Astrocyte (in vitro differentiated cells and primary cell): ENCODE results near the gene GBGT1. TPM values are rescaled to one million over a fixed set of nuclear protein-coding genes. Genes with fewer than 3 reads are reported as not detected.

ENCODE experiments used
- DNase-seq: peaks from one replicate; pipeline ENCODE4 v3.0.0-alpha.2; 2010; ENCODE audit warnings: low read depth
- FAIRE-seq: peaks from 2 replicates; lab custom pipeline; 2011; peaks lifted over from hg19 to GRCh38; lab: Jason Lieb, UNC
- H2AFZ ChIP-seq: 2 replicates; pipeline ENCODE4 v1.6.0; 2012; ENCODE audit warnings: low read depth, low read length, inconsistent platforms
- H3K27ac ChIP-seq: 2 replicates; pipeline ENCODE4 v1.5.1; 2011; ENCODE audit warnings: low read depth, low read length, inconsistent platforms
- H3K27me3 ChIP-seq: 2 replicates; pipeline ENCODE4 v1.6.0; 2011; ENCODE audit warnings: low read length, inconsistent platforms; ENCODE audit not compliant: insufficient read depth
- H3K36me3 ChIP-seq: 2 replicates; pipeline ENCODE4 v1.5.1; 2011; ENCODE audit warnings: low read length, inconsistent platforms; ENCODE audit not compliant: insufficient read depth
- H3K4me1 ChIP-seq: 2 replicates; pipeline ENCODE4 v1.5.1; 2011; ENCODE audit warnings: low read length, inconsistent platforms; ENCODE audit not compliant: insufficient read depth
- H3K4me2 ChIP-seq: 2 replicates; pipeline ENCODE4 v1.6.0; 2012; ENCODE audit warnings: low read length, inconsistent platforms
- H3K4me3 ChIP-seq: 2 replicates; pipeline ENCODE4 v1.5.1; 2011; ENCODE audit warnings: low read depth, mild to moderate bottlenecking, low read length, inconsistent platforms; ENCODE audit not compliant: insufficient read depth
- H3K79me2 ChIP-seq: 2 replicates; pipeline ENCODE4 v1.6.0; 2012; ENCODE audit warnings: mild to moderate bottlenecking, low read length, inconsistent platforms; ENCODE audit not compliant: insufficient read depth
- H3K9ac ChIP-seq: 2 replicates; pipeline ENCODE4 v1.6.0; 2012; ENCODE audit warnings: mild to moderate bottlenecking, low read length, inconsistent platforms
- H3K9me3 ChIP-seq: 2 replicates; pipeline ENCODE4 v1.5.1; 2012; ENCODE audit warnings: low read depth, mild to moderate bottlenecking, low read length, inconsistent platforms; ENCODE audit not compliant: insufficient read depth
- H4K20me1 ChIP-seq: 2 replicates; pipeline ENCODE4 v1.6.0; 2012; ENCODE audit warnings: low read length, inconsistent platforms; ENCODE audit not compliant: insufficient read depth
- H3K27ac Mint-ChIP-seq: one replicate; pipeline ENCODE4 v1.8.0; 2021; ENCODE audit warnings: mild to moderate bottlenecking, mixed read lengths; ENCODE audit not compliant: unreplicated experiment
- H3K27me3 Mint-ChIP-seq: one replicate; pipeline ENCODE4 v1.8.0; 2021; ENCODE audit warnings: low read depth, mixed read lengths; ENCODE audit not compliant: unreplicated experiment
- H3K36me3 Mint-ChIP-seq: one replicate; pipeline ENCODE4 v1.8.0; 2021; ENCODE audit warnings: low read depth, mixed read lengths; ENCODE audit not compliant: unreplicated experiment
- H3K4me1 Mint-ChIP-seq: one replicate; pipeline ENCODE4 v1.8.0; 2021; ENCODE audit warnings: low read depth, mixed read lengths; ENCODE audit not compliant: unreplicated experiment
- H3K4me3 Mint-ChIP-seq: one replicate; pipeline ENCODE4 v1.8.0; 2021; ENCODE audit warnings: mild to moderate bottlenecking, moderate library complexity, mixed read lengths; ENCODE audit not compliant: unreplicated experiment
- H3K9me3 Mint-ChIP-seq: one replicate; pipeline ENCODE4 v1.8.0; 2021; ENCODE audit warnings: mild to moderate bottlenecking, mixed read lengths; ENCODE audit not compliant: unreplicated experiment
- EZH2 ChIP-seq: IDR thresholded peaks from 2 replicates; pipeline ENCODE4 v1.6.1; 2012; ENCODE audit warnings: mild to moderate bottlenecking, low read length, inconsistent platforms; ENCODE audit not compliant: insufficient read depth
- total RNA-seq: library from RNA; stranded (reverse); gene quantifications from 2 replicates; pipeline ENCODE4 v1.2.1, GENCODE V29; 2021
- TF ChIP-seq, protein P1 (sequence below): IDR thresholded peaks from 2 replicates; pipeline ENCODE4 v1.5.1; 2011; ENCODE audit warnings: low read depth, mild to moderate bottlenecking, inconsistent platforms, low read length, moderate library complexity; ENCODE audit not compliant: insufficient read depth

Gene GBGT1
- total RNA-seq, 1 donor from 2014 or later: 8.5 TPM

DNA sequence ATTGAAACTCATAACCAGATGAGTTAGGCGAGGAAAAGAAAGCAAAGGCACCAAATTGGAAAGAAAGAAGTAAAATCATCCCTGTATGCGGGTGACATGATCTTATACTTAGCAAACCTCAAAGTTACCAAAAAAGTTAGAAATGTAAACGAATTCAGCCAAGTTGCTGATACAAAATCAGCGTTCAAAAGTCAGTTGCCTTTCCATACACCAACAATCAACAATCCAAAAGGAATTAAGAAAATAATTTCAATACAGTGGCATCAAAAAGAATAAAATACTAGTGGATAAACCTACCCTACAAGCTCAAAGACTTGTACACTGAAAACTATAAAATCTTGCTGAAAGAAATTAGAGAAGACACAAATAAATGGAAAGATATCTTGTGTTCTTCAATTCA, 30.9 kb upstream of the GBGT1 start:
- H4K20me1 ChIP-seq: no peaks in the 10 kb centered on the region
- H3K27me3 Mint-ChIP-seq: peaks cover 27% of the 10 kb centered on the region
- H3K4me1 ChIP-seq: no peaks in the 10 kb centered on the region
- FAIRE-seq (no peak), DNase-seq (no peak)
- no peak overlapping the region for H2AFZ ChIP-seq
- H3K4me2 ChIP-seq: no peak overlapping the region
- no peaks in the 10 kb centered on the region for H3K9me3 ChIP-seq
- no peak overlapping the region for H3K27ac Mint-ChIP-seq
- H3K36me3 ChIP-seq: no peaks in the 10 kb centered on the region
- H3K9me3 Mint-ChIP-seq: peaks cover 3% of the 10 kb centered on the region
- TF ChIP-seq, protein P1, sequence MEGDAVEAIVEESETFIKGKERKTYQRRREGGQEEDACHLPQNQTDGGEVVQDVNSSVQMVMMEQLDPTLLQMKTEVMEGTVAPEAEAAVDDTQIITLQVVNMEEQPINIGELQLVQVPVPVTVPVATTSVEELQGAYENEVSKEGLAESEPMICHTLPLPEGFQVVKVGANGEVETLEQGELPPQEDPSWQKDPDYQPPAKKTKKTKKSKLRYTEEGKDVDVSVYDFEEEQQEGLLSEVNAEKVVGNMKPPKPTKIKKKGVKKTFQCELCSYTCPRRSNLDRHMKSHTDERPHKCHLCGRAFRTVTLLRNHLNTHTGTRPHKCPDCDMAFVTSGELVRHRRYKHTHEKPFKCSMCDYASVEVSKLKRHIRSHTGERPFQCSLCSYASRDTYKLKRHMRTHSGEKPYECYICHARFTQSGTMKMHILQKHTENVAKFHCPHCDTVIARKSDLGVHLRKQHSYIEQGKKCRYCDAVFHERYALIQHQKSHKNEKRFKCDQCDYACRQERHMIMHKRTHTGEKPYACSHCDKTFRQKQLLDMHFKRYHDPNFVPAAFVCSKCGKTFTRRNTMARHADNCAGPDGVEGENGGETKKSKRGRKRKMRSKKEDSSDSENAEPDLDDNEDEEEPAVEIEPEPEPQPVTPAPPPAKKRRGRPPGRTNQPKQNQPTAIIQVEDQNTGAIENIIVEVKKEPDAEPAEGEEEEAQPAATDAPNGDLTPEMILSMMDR: no peak
- TF ChIP-seq EZH2: no peak
- H3K4me3 Mint-ChIP-seq: no peak overlapping the region
- H3K27me3 ChIP-seq: peaks cover 2% of the 10 kb centered on the region
- no peaks in the 10 kb centered on the region for H3K4me1 Mint-ChIP-seq
- H3K4me3 ChIP-seq: no peak overlapping the region
- no peak overlapping the region for H3K27ac ChIP-seq
- H3K9ac ChIP-seq: no peak overlapping the region
- no peaks in the 10 kb centered on the region for H3K36me3 Mint-ChIP-seq
- H3K79me2 ChIP-seq: no peaks in the 10 kb centered on the region

DNA sequence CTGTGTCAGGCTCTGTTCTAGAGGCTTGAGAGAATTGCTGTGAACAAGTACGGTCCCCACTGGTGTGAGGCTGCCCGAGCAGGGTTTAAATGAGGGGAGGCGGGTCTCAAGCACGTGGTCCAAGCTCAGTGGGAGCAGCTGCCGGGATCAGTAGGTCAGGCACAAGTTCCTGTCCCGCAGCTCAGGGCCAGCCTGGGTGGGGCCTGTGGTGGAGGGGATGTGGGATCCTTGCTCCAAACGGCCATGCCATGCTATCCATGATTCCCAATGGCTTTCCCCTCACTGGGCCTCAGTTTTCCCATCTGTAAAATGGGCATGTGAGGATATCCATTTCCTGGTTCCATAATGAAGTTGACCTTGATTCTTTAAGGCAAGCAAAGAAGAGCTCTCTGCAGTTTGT, 28.3 kb upstream of the GBGT1 start:
- Mint-ChIP-seq H3K27me3 (peaks cover 38% of the 10 kb centered on the region), H3K4me1 (no peaks in the 10 kb centered on the region), H3K9me3 (peaks cover 6% of the 10 kb centered on the region), H3K36me3 (no peaks in the 10 kb centered on the region), H3K4me3 (no peak overlapping the region), H3K27ac (no peak overlapping the region)
- H3K4me2 ChIP-seq: no peak overlapping the region
- no peaks in the 10 kb centered on the region for H3K9me3 ChIP-seq
- no peaks in the 10 kb centered on the region for H3K4me1 ChIP-seq
- no peaks in the 10 kb centered on the region for H3K36me3 ChIP-seq
- no peaks in the 10 kb centered on the region for H3K79me2 ChIP-seq
- no peaks in the 10 kb centered on the region for H4K20me1 ChIP-seq
- H3K27ac ChIP-seq: no peak overlapping the region
- TF ChIP-seq EZH2: no peak
- TF ChIP-seq, protein P1: no peak
- DNase-seq (no peak), FAIRE-seq (no peak)
- H3K27me3 ChIP-seq: peaks cover 23% of the 10 kb centered on the region
- no peak overlapping the region for H2AFZ ChIP-seq
- H3K9ac ChIP-seq: no peak overlapping the region
- no peak overlapping the region for H3K4me3 ChIP-seq

DNA sequence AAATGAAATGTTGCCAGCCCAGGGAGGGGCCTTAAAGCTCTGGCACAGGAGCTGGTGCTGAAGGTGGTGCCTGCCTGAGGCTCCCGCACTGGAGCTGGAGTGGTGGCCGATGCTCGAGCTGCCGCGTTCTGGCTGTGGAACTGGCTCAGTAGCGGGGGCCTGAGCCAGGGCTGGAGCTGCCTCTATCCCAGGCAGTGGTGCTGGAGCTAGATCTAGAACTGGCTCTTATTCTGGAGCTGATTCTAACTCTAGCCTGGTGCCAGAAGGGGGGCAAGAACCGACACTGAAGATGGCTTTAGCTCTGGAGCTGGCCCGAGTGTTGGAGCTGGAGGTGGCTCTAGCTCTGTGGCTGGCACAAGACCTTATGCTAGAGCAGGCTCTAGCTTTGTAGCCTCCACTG, 26.1 kb upstream of the GBGT1 start:
- H3K9me3 Mint-ChIP-seq: peaks cover 6% of the 10 kb centered on the region
- Histone ChIP-seq H2AFZ (no peak overlapping the region), H3K9ac (no peak overlapping the region), H3K27ac (no peak overlapping the region), H3K27me3 (peaks cover 24% of the 10 kb centered on the region), H3K4me3 (no peak overlapping the region), H3K79me2 (no peaks in the 10 kb centered on the region), H3K9me3 (no peaks in the 10 kb centered on the region), H4K20me1 (no peaks in the 10 kb centered on the region), H3K4me2 (no peak overlapping the region), H3K4me1 (no peaks in the 10 kb centered on the region), H3K36me3 (no peaks in the 10 kb centered on the region)
- peaks cover 36% of the 10 kb centered on the region for H3K27me3 Mint-ChIP-seq
- no peaks in the 10 kb centered on the region for H3K36me3 Mint-ChIP-seq
- no peak for DNase-seq
- H3K4me3 Mint-ChIP-seq: no peak overlapping the region
- peaks cover 4% of the 10 kb centered on the region for H3K4me1 Mint-ChIP-seq
- H3K27ac Mint-ChIP-seq: no peak overlapping the region
- no peak for TF ChIP-seq EZH2
- TF ChIP-seq, protein P1: no peak
- FAIRE-seq: no peak
